ENCODE measurements around the gene DPY19L2.
"Not testable (repeated sequence)": the region's sequence is repeated elsewhere in the genome, so short reads cannot be mapped to it uniquely, and the experiment has no call there.

DNA sequence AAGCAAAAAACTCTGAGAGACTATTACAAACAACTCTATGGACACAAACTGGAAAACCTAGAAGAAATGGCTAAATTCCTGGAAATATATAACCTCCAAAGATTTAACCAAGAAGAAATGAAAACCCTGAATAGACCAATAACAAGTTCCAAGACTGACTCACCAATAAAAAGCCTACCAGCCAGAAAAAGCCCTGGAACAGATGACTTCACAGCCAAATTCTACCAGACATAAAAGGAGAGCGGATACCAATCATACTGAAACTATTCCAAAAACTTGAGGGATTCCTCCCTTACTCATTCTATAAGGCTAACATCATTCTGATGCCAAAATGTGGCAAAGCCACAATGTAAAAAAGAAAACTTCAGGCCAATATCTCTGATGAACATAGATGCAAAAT, 18.8 kb downstream of the DPY19L2 start:
- not testable (repeated sequence) for TF ChIP-seq POLR2A, POLR2AphosphoS5, TAF1, SPI1 (IDR thresholded peaks at IDR 0.05; ENCODE audit: low read depth, low read length)

All from GM12891 (cell line).